Calu3 (cell line): ENCODE measurements around the gene NOL4L. TPM values are rescaled to one million over a fixed set of nuclear protein-coding genes. Genes with fewer than 3 reads are reported as not detected.

ENCODE experiments used
- BruUV-seq: library from RNA; stranded (reverse); fragments of 400-500 nt; replicated peaks from 2 replicates; lab custom pipeline; 2021; lab: Mats Ljungman, UMichigan
- CTCF ChIA-PET: fragments of 300-600 bp; sonication (Branson Sonifier 250); formaldehyde crosslinking; loops from one replicate; lab custom pipeline; 2022; ENCODE audit warnings: antibody characterized with exemption; lab: Charles Lee
- DNase-seq: peaks from one replicate; pipeline ENCODE4 v3.0.0; 2022
- H3K27ac Mint-ChIP-seq: one replicate; pipeline ENCODE4 v1.8.0; 2022; ENCODE audit warnings: mixed read lengths; ENCODE audit not compliant: unreplicated experiment
- H3K27me3 Mint-ChIP-seq: one replicate; pipeline ENCODE4 v1.8.0; 2022; ENCODE audit warnings: mixed read lengths; ENCODE audit not compliant: unreplicated experiment
- H3K36me3 Mint-ChIP-seq: one replicate; pipeline ENCODE4 v1.8.0; 2022; ENCODE audit warnings: mild to moderate bottlenecking, moderate library complexity, mixed read lengths; ENCODE audit not compliant: insufficient read depth, unreplicated experiment
- H3K4me1 Mint-ChIP-seq: one replicate; pipeline ENCODE4 v1.8.0; 2022; ENCODE audit warnings: mild to moderate bottlenecking, low read depth, mixed read lengths; ENCODE audit not compliant: unreplicated experiment
- H3K4me3 Mint-ChIP-seq: one replicate; pipeline ENCODE4 v1.8.0; 2022; ENCODE audit warnings: mild to moderate bottlenecking, low read depth, moderate library complexity, mixed read lengths; ENCODE audit not compliant: unreplicated experiment
- H3K9me3 Mint-ChIP-seq: one replicate; pipeline ENCODE4 v1.8.0; 2022; ENCODE audit warnings: low read depth, mixed read lengths; ENCODE audit not compliant: unreplicated experiment
- intact Hi-C: fragments of 100-400 bp; cut with micrococcal nuclease; formaldehyde crosslinking; loops from one replicate; pipeline ENCODE4 v1.10.0; 2022; ENCODE audit not compliant: unreplicated experiment
- total RNA-seq: library from RNA; stranded (reverse); gene quantifications from 2 replicates; pipeline ENCODE4 v1.2.3, GENCODE V29; 2022
- TF ChIP-seq, protein P1 (sequence below): fragments of 200-600 bp; IDR thresholded peaks from one replicate; pipeline ENCODE4 v1.8.0; 2022; ENCODE audit warnings: antibody characterized with exemption; ENCODE audit not compliant: unreplicated experiment

The NOL4L gene
- total RNA-seq, 1 experiment from 2014 or later = 46.9 TPM

DNA sequence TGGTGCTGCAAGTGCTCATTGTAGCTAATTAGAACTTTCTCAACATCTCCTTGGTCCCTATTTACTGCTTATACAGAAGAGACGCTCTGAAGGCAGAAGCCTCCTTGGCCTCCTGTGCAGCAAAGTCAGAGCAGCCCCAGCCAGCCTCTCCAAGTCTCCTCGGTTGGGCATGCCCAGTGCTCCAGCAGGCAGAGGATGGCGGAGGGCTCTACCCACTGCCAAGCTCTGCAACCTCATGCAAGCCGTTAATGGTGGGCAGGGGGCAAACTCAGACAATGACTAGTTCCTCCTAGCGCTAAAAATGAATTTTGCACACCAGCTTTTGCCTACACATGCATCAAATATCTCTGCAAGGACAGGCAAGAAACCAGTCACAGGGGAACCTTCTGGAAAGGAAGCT is 27.8 kb downstream of the NOL4L start:
- H3K9me3 Mint-ChIP-seq = no peaks in the 10 kb centered on the region
- no peak overlapping the region for H3K27ac Mint-ChIP-seq
- H3K36me3 Mint-ChIP-seq = peaks cover 10% of the 10 kb centered on the region
- CTCF ChIA-PET = interaction anchor here (0.9 to 1.8 kb wide), 2 partner anchors 18 to 41 kb away, joined by 3 to 6 read pairs; no protein-coding TSS in a partner anchor
- no peak for DNase-seq
- TF ChIP-seq, protein P1, sequence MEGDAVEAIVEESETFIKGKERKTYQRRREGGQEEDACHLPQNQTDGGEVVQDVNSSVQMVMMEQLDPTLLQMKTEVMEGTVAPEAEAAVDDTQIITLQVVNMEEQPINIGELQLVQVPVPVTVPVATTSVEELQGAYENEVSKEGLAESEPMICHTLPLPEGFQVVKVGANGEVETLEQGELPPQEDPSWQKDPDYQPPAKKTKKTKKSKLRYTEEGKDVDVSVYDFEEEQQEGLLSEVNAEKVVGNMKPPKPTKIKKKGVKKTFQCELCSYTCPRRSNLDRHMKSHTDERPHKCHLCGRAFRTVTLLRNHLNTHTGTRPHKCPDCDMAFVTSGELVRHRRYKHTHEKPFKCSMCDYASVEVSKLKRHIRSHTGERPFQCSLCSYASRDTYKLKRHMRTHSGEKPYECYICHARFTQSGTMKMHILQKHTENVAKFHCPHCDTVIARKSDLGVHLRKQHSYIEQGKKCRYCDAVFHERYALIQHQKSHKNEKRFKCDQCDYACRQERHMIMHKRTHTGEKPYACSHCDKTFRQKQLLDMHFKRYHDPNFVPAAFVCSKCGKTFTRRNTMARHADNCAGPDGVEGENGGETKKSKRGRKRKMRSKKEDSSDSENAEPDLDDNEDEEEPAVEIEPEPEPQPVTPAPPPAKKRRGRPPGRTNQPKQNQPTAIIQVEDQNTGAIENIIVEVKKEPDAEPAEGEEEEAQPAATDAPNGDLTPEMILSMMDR = no peak
- H3K4me1 Mint-ChIP-seq = peaks cover 18% of the 10 kb centered on the region
- no TSS peak for BruUV-seq
- intact Hi-C loops = no loop called here
- H3K4me3 Mint-ChIP-seq = no peak overlapping the region
- peaks cover 58% of the 10 kb centered on the region for H3K27me3 Mint-ChIP-seq

DNA sequence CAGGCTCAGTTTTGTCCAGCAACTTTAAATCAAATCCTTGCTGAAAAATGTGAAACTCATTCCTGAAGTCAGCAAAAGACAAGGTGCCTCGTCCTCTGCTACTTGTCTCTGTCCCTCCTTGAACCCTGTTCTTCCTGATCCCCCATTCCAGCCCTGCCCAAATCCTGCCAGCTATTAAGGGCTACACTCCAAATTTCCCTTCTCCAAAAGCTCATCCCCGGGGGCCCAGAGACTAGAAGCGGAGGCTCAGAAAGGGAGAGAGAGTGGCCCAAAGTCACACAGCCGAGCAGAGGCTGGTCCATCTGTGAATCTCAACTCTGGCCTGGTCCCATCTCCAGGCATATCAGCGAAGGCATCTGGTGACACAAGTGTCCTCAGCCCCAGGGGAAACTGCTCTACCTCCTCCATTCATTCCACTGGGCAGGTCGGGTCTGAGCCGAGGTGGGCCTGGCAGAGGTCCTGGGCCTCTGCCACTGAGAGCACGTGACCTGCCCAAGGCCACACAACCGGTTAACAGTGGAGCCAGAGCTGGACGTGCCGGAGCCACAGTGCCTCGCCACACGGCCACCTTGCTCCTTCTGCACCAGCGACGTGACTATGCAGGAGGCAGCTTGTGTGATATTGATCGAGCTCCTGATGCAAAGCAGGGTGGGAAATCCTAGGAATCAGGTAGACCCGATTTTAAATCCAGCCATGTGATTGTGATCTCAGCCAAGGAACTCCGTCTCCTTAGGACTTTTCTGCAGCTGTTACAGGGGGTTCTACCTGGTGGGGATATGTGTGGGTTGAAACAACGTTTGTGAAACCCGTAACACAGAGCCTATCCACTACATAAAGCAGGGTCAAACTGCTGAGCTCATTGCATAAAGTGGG is 28.6 kb downstream of the NOL4L start:
- TF ChIP-seq, protein P1 = no peak
- BruUV-seq = no TSS peak
- intact Hi-C loops = no loop called here
- DNase-seq = no peak
- no peaks in the 10 kb centered on the region for H3K9me3 Mint-ChIP-seq
- peaks cover 18% of the 10 kb centered on the region for H3K4me1 Mint-ChIP-seq
- peaks cover 6% of the 10 kb centered on the region for H3K36me3 Mint-ChIP-seq
- peaks cover 50% of the 10 kb centered on the region for H3K27me3 Mint-ChIP-seq
- no peak overlapping the region for H3K4me3 Mint-ChIP-seq
- H3K27ac Mint-ChIP-seq = no peak overlapping the region
- CTCF ChIA-PET = interaction anchor here (0.6 to 1.8 kb wide), 4 partner anchors 10 to 1256 kb away, joined by 3 to 6 read pairs (median 3); no protein-coding TSS in a partner anchor

DNA sequence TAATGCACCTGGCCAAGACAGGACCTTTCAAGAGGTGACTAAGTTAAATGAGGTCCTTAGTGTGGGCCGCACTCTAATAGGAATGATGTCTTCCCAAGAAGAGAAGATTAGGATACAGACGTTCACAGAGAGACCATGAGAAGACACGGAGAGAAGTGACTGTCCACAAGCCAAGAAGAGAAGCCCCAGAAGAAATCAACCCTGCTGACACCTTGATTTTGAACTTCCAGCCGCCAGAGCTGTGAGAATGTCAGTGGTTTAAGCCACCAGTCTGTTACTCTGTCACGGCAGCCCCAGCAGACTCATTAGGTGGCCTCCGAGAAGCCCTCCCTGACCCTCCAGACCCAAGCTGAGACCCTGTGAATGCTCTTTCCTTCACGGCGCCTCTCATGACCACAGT is 29.5 kb downstream of the NOL4L start:
- H3K9me3 Mint-ChIP-seq = no peaks in the 10 kb centered on the region
- H3K4me3 Mint-ChIP-seq = no peak overlapping the region
- intact Hi-C loops = no loop called here
- CTCF ChIA-PET = interaction anchor here (1.8 kb wide), 1 partner anchor 17 kb away, joined by 6 read pairs; no protein-coding TSS in a partner anchor
- H3K4me1 Mint-ChIP-seq = peaks cover 18% of the 10 kb centered on the region
- TF ChIP-seq, protein P1 = no peak
- DNase-seq = no peak
- BruUV-seq = no TSS peak
- H3K27me3 Mint-ChIP-seq = peaks cover 40% of the 10 kb centered on the region
- no peaks in the 10 kb centered on the region for H3K36me3 Mint-ChIP-seq
- no peak overlapping the region for H3K27ac Mint-ChIP-seq

DNA sequence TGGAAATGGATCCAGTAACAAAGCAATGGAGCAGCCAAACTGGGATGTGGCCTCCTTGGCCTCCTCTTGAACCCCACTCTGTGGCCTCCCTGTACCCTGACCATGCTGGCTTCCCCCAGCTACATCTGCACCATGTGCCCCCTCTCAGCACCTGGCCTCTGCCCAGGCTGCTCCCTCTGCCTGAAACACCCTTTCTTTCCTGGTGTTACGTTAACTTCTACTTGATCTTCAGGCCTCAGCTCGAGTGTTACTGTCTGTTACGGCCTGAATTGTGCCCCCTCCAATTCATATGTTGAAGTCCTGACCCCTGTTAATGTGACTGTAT is 30.2 kb downstream of the NOL4L start:
- CTCF ChIA-PET = interaction anchor here (1.0 to 1.3 kb wide), 2 partner anchors 9 to 13 kb away, joined by 3 to 4 read pairs; no protein-coding TSS in a partner anchor
- no peaks in the 10 kb centered on the region for H3K9me3 Mint-ChIP-seq
- peaks cover 18% of the 10 kb centered on the region for H3K4me1 Mint-ChIP-seq
- intact Hi-C loops = no loop called here
- H3K27me3 Mint-ChIP-seq = peaks cover 34% of the 10 kb centered on the region
- H3K4me3 Mint-ChIP-seq = no peak overlapping the region
- H3K27ac Mint-ChIP-seq = no peak overlapping the region
- no TSS peak for BruUV-seq
- no peak for DNase-seq
- TF ChIP-seq, protein P1 = no peak
- H3K36me3 Mint-ChIP-seq = no peaks in the 10 kb centered on the region
